PFSK-1 (cell line): ENCODE data around the gene NPAS2.

Experiments used
- POLR2AphosphoS5 ChIP-seq: IDR thresholded peaks from 2 replicates; pipeline ENCODE4 v1.6.1; 2012; ENCODE audit warnings: low read depth, mild to moderate bottlenecking, control low read depth, low read length, moderate library complexity
- SIN3A ChIP-seq: IDR thresholded peaks from 2 replicates; pipeline ENCODE4 v1.6.1; 2012; ENCODE audit warnings: mild to moderate bottlenecking, low read length, moderate library complexity, borderline replicate concordance; ENCODE audit not compliant: insufficient read depth
- TAF1 ChIP-seq: IDR thresholded peaks from 2 replicates; pipeline ENCODE4 v1.6.1; 2012; ENCODE audit warnings: low read length, control low read depth, borderline replicate concordance; ENCODE audit not compliant: insufficient read depth
- TF ChIP-seq, protein P1 (sequence below), 2 experiments: IDR thresholded peaks; 2 replicates each; pipeline versions ENCODE4 v1.6.1 to v1.8.0; 2011 to 2012; ENCODE audit warnings: low read depth in 2 of 2, low read length in 2 of 2, control low read depth in 1 of 2, inconsistent platforms in 1 of 2, mild to moderate bottlenecking in 1 of 2, moderate library complexity in 1 of 2; ENCODE audit not compliant: insufficient read depth in 1 of 2

DNA sequence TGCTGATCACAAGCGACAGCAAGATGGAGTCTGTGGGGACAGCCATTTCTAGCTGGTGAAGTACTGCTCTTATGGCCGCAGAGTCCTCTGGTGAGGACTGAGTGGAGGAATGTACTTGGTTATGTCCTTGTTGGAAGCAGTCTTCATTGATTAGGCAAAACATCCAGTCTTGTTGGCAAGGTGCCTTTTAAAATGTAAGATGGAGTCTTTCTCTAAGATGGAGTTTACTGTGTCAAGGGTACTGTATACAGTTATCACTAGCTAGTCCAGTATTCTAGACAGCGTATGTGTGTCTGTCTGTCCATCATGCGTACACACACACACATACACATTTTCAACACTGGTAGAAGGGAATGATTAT is 74.8 kb downstream of the NPAS2 start:
- TF ChIP-seq POLR2AphosphoS5 (no peak), SIN3A (no peak), TAF1 (no peak)
- TF ChIP-seq, protein P1, sequence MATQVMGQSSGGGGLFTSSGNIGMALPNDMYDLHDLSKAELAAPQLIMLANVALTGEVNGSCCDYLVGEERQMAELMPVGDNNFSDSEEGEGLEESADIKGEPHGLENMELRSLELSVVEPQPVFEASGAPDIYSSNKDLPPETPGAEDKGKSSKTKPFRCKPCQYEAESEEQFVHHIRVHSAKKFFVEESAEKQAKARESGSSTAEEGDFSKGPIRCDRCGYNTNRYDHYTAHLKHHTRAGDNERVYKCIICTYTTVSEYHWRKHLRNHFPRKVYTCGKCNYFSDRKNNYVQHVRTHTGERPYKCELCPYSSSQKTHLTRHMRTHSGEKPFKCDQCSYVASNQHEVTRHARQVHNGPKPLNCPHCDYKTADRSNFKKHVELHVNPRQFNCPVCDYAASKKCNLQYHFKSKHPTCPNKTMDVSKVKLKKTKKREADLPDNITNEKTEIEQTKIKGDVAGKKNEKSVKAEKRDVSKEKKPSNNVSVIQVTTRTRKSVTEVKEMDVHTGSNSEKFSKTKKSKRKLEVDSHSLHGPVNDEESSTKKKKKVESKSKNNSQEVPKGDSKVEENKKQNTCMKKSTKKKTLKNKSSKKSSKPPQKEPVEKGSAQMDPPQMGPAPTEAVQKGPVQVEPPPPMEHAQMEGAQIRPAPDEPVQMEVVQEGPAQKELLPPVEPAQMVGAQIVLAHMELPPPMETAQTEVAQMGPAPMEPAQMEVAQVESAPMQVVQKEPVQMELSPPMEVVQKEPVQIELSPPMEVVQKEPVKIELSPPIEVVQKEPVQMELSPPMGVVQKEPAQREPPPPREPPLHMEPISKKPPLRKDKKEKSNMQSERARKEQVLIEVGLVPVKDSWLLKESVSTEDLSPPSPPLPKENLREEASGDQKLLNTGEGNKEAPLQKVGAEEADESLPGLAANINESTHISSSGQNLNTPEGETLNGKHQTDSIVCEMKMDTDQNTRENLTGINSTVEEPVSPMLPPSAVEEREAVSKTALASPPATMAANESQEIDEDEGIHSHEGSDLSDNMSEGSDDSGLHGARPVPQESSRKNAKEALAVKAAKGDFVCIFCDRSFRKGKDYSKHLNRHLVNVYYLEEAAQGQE (IDR thresholded peaks at IDR 0.05; ENCODE audit: insufficient read depth in 1 of 2, low read depth in 2 of 2, low read length in 2 of 2), result no peak
